Measurements from ENCODE around the gene NMNAT2. TPM values are rescaled to one million over a fixed set of nuclear protein-coding genes. Genes with fewer than 3 reads are reported as not detected.

NMNAT2 gene
- total RNA-seq, 1 experiment from 2014 or later, result 11.4 TPM

- Histone ChIP-seq H4K20me1 (ENCODE audit: control insufficient read depth, insufficient read depth, insufficient read length) (no peaks in the 10 kb centered on the region), H2BK12ac (ENCODE audit: insufficient read length, low read depth, low read length) (no peak overlapping the region), H3K79me2 (ENCODE audit: insufficient read depth, low read length) (no peaks in the 10 kb centered on the region), H3K4ac (ENCODE audit: low read depth, low read length) (no peak overlapping the region), H3K9me3 (ENCODE audit: control insufficient read depth, low read depth, low read length) (no peaks in the 10 kb centered on the region), H3K4me2 (ENCODE audit: insufficient read depth, insufficient read length, low read length) (no peak overlapping the region), H3K56ac (ENCODE audit: insufficient read length, low read depth, low read length) (no peak overlapping the region), H3T11ph (ENCODE audit: low read length) (no peak overlapping the region), H3K27ac (ENCODE audit: insufficient read length, low read depth, low read length) (no peak overlapping the region), H3K14ac (ENCODE audit: insufficient read depth, low read length) (no peak overlapping the region), H3K4me1 (ENCODE audit: insufficient read depth, low read length) (no peaks in the 10 kb centered on the region), H3K79me1 (ENCODE audit: insufficient read depth, low read depth, low read length, poor library complexity, severe bottlenecking) (no peaks in the 10 kb centered on the region), H4K91ac (ENCODE audit: insufficient read length, low read depth, low read length) (no peak overlapping the region), H3K9ac (ENCODE audit: extremely low read depth, insufficient read length, low read length) (no peak overlapping the region), H4K5ac (ENCODE audit: insufficient read length, low read depth, low read length) (no peak overlapping the region), H3K23ac (ENCODE audit: insufficient read length, low read depth, low read length) (no peak overlapping the region), H2BK5ac (ENCODE audit: insufficient read length, low read length) (no peak overlapping the region), H2BK15ac (ENCODE audit: low read depth, low read length) (no peak overlapping the region), H2AK5ac (ENCODE audit: insufficient read length, low read length) (no peak overlapping the region), H4K8ac (replicated peaks; ENCODE audit: insufficient read length, low read depth, low read length) (no peak overlapping the region), H3K18ac (ENCODE audit: insufficient read length, low read depth, low read length) (no peak overlapping the region), H2BK120ac (ENCODE audit: low read depth, low read length, poor library complexity, severe bottlenecking) (no peak overlapping the region), H2AFZ (ENCODE audit: low read length) (no peak overlapping the region), H3K27me3 (ENCODE audit: insufficient read depth, low read length) (no peaks in the 10 kb centered on the region), H2BK20ac (ENCODE audit: low read depth, low read length, poor library complexity, severe bottlenecking) (no peak overlapping the region), H3K23me2 (ENCODE audit: insufficient read length, low read depth, low read length, poor library complexity, severe bottlenecking) (no peaks in the 10 kb centered on the region)
- TF ChIP-seq, protein P1, sequence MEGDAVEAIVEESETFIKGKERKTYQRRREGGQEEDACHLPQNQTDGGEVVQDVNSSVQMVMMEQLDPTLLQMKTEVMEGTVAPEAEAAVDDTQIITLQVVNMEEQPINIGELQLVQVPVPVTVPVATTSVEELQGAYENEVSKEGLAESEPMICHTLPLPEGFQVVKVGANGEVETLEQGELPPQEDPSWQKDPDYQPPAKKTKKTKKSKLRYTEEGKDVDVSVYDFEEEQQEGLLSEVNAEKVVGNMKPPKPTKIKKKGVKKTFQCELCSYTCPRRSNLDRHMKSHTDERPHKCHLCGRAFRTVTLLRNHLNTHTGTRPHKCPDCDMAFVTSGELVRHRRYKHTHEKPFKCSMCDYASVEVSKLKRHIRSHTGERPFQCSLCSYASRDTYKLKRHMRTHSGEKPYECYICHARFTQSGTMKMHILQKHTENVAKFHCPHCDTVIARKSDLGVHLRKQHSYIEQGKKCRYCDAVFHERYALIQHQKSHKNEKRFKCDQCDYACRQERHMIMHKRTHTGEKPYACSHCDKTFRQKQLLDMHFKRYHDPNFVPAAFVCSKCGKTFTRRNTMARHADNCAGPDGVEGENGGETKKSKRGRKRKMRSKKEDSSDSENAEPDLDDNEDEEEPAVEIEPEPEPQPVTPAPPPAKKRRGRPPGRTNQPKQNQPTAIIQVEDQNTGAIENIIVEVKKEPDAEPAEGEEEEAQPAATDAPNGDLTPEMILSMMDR (conservative IDR thresholded peaks at IDR 0.05), result no peak
- no peak overlapping the region for H3K27ac Mint-ChIP-seq
- H3K4me3 Mint-ChIP-seq, result no peak overlapping the region
- no peak for DNase-seq
- no CpG with 5 or more reads among the region's 13 CpGs for WGBS (ENCODE audit: extremely low coverage, insufficient read length, low lambda C conversion rate)
- no peaks in the 10 kb centered on the region for H3K36me3 Mint-ChIP-seq (ENCODE audit: insufficient read depth in 1 of 3, low read depth in 3 of 3)
- no peaks in the 10 kb centered on the region for H3K9me3 Mint-ChIP-seq
- H3K27me3 Mint-ChIP-seq (ENCODE audit: low read depth), result no peaks in the 10 kb centered on the region; the same call in 1 of the 2 replicates
- H3K4me1 Mint-ChIP-seq, result peaks cover under 1 to 3% of the 10 kb centered on the region in 2 experiments; a peak in 3 of 4 replicates
Observed at GRCh38 chr1:183449223-183449770, 31.1 kb upstream of the NMNAT2 start.
